AG04449 (cell line): Measurements from ENCODE around the gene RBM4.

ENCODE experiments used
- CTCF ChIA-PET: fragments of 350-600 bp; formaldehyde crosslinking; extraction: SDS; loops from one replicate; lab custom pipeline; 2021; ENCODE audit warnings: antibody characterized with exemption; lab: Yijun Ruan, JAX
- POLR2A ChIA-PET: fragments of 400-600, 350-600 bp; formaldehyde crosslinking; extraction: SDS; loops from one replicate; lab custom pipeline; 2020; ENCODE audit warnings: antibody characterized with exemption, inconsistent platforms; lab: Yijun Ruan, JAX
- DNase-seq: peaks from one replicate; pipeline ENCODE4 v3.0.0-alpha.2; 2010; ENCODE audit warnings: low read depth, low spot score
- H3K4me3 ChIP-seq: 2 replicates; pipeline ENCODE4 v1.5.1; 2011; ENCODE audit warnings: low read depth, mild to moderate bottlenecking, control low read depth, low read length
- CTCF ChIP-seq: IDR thresholded peaks from one replicate; pipeline ENCODE4 v1.5.1; 2011; ENCODE audit warnings: mild to moderate bottlenecking, moderate library complexity, low read length, control low read depth, inconsistent platforms; ENCODE audit not compliant: insufficient read depth; ENCODE audit errors: missing control alignments

Gene RBM4

GRCh38 chr11:66629356-66629755 is 9.1 kb upstream of the RBM4 start:
- no peak overlapping the region for H3K4me3 ChIP-seq
- CTCF ChIA-PET: interaction anchor here (1.5 to 1.8 kb wide), 2 partner anchors 10 to 51 kb away, joined by 3 to 5 read pairs; no protein-coding TSS in a partner anchor
- POLR2A ChIA-PET: interaction anchor here (1.2 to 2.8 kb wide), 2 partner anchors 9 to 12 kb away, joined by 6 to 15 read pairs; partner anchors contain the start of genes RBM14 and RBM4
- no peak for DNase-seq
- TF ChIP-seq CTCF: no peak

- ChIA-PET CTCF (interaction anchor here (1.3 kb wide), 1 partner anchor 14 kb away, joined by 3 read pairs; no protein-coding TSS in a partner anchor), POLR2A (interaction anchor here (0.7 kb wide), 1 partner anchor 142 kb away, joined by 3 read pairs; no protein-coding TSS in a partner anchor)
- DNase-seq: no peak
- no peak overlapping the region for H3K4me3 ChIP-seq
- no peak for TF ChIP-seq CTCF
Observed at GRCh38 chr11:66631883-66632282, 6.6 kb upstream of the RBM4 start.

GRCh38 chr11:66632952-66633351 is 5.6 kb upstream of the RBM4 start:
- no peak for TF ChIP-seq CTCF
- POLR2A ChIA-PET: interaction anchor here (0.8 kb wide), 1 partner anchor 9 kb away, joined by 3 read pairs; no protein-coding TSS in a partner anchor
- H3K4me3 ChIP-seq: no peak overlapping the region
- CTCF ChIA-PET: interaction anchor here (1.3 kb wide), 1 partner anchor 16 kb away, joined by 3 read pairs; no protein-coding TSS in a partner anchor
- DNase-seq: no peak

DNA sequence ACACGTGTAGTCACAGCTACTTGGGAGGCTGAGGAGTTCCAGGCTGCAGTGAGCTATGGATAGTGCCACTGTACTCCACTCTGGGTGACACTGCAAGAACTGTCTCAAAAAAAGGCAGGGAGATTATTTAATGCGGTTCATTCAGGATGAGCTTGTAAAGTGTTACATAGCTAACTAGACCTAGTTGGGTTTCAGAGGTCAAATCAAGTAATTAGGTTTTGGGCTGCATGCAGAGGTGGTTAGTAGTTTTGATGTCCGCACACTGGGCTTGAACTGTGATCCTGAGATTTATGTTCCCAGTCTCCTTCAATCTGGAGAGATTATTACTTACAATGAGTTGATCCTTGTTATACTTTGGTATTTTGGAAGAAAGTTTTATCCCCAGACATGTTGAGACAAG is 2.1 kb upstream of the RBM4 start:
- H3K4me3 ChIP-seq: no peak overlapping the region
- no peak for DNase-seq
- ChIA-PET CTCF (no interaction called here), POLR2A (interaction anchor here (0.8 kb wide), 1 partner anchor 20 kb away, joined by 3 read pairs; the partner anchor contains the start of gene RBM14)
- no peak for TF ChIP-seq CTCF

DNA sequence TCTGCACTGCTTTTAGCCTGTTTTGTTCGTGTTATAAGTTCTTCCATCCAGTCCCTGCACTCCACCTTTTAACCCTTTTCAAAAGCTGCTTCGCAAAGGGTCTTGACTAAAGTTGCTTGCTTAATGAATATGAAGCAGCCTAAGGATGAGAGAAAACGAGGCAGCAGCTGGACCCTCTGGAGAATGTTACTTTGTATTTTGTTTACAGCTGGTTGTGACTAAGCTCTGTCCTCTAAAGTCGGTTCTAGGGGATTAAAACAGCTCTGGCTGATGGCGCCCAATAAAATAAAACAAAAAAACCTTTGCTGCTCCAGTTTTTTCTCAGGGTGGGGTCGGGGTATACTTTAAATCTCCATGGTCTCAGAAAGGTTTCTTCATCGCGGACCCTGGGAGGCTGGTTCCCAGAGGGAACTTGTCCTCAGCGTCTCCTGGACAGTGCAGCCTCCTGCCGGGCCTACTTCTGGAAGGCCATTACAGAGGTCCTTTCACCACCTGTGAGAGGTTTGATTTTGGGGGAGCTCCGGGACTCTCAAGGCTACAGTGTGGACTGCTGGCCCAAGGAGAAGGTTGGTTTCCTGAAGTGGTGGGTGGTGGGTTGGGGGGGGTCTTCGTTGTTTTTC is 836 bp upstream of the RBM4 start:
- TF ChIP-seq CTCF: no peak
- peak overlapping the region; percentile 60 for H3K4me3 ChIP-seq
- POLR2A ChIA-PET: interaction anchor here (0.6 to 2.7 kb wide), 11 partner anchors 8 to 325 kb away, joined by 3 to 37 read pairs (median 4); partner anchors contain the start of gene RBM14
- CTCF ChIA-PET: interaction anchor here (0.8 to 1.8 kb wide), 5 partner anchors 9 to 251 kb away, joined by 3 to 6 read pairs (median 5); partner anchors contain the start of genes CCDC87 and CCS
- no peak for DNase-seq
